ENCODE data around the gene PRR14.
"Not testable (repeated sequence)": the region's sequence is repeated elsewhere in the genome, so short reads cannot be mapped to it uniquely, and the experiment has no call there.

PRR14 gene

GRCh38 chr16:30633526-30633925, 17.2 kb upstream of the PRR14 start:
- no peak for DNase-seq

GRCh38 chr16:30636599-30636998, 14.2 kb upstream of the PRR14 start:
- DNase-seq, result no peak

GRCh38 chr16:30637139-30637538, 13.6 kb upstream of the PRR14 start:
- DNase-seq, result not testable (repeated sequence)

- no peak for DNase-seq
These were observed 12.8 kb upstream of the PRR14 start for GRCh38 chr16:30637944-30638343.

- DNase-seq, result no peak
These were observed 9.3 kb upstream of the PRR14 start for GRCh38 chr16:30641378-30641982.

GRCh38 chr16:30644334-30644830, 6.4 kb upstream of the PRR14 start:
- no peak for DNase-seq

GRCh38 chr16:30645727-30646126, 5.0 kb upstream of the PRR14 start:
- DNase-seq, result no peak

GRCh38 chr16:30647274-30647571, 3.5 kb upstream of the PRR14 start:
- DNase-seq, result no peak

- no peak for DNase-seq
These were observed 913 bp upstream of the PRR14 start for GRCh38 chr16:30649725-30650368.

- DNase-seq, result no peak
These were observed 604 bp downstream of the PRR14 start for GRCh38 chr16:30651124-30652004.

- DNase-seq, result no peak
These were observed 1.2 kb downstream of the PRR14 start for GRCh38 chr16:30652005-30652296.

GRCh38 chr16:30652718-30653117, 2.0 kb downstream of the PRR14 start:
- DNase-seq, result no peak

GRCh38 chr16:30654856-30655255, 4.1 kb downstream of the PRR14 start:
- no peak for DNase-seq

GRCh38 chr16:30655815-30656347, 5.1 kb downstream of the PRR14 start:
- DNase-seq, result no peak

GRCh38 chr16:30656388-30656787, 5.6 kb downstream of the PRR14 start:
- no peak for DNase-seq

- no peak for DNase-seq
These were observed 6.5 kb downstream of the PRR14 start for GRCh38 chr16:30656974-30657865.

GRCh38 chr16:30657866-30658730, 7.3 kb downstream of the PRR14 start, which contains the start of gene FBRS:
Gene FBRS, plus strand, starts transcription at chr16:30658431. Its CDS starts 1,088 bp downstream, at chr16:30659519.
- DNase-seq, result peak; percentile 95

- peak; percentile 81 for DNase-seq
These were observed 8.2 kb downstream of the PRR14 start for GRCh38 chr16:30658731-30659506.

- DNase-seq, result no peak
These were observed 9.0 kb downstream of the PRR14 start for GRCh38 chr16:30659507-30660423.
